HEK293T (cell line): ENCODE results near the gene CYGB.

Experiments used
- BHLHE40 ChIP-seq: fragments of 450-650 bp; IDR thresholded peaks from 2 replicates; pipeline ENCODE4 v1.6.1; 2016; ENCODE audit warnings: mild to moderate bottlenecking, moderate library complexity, borderline replicate concordance
- ELF4 ChIP-seq: fragments of 450-650 bp; IDR thresholded peaks from 2 replicates; pipeline ENCODE4 v1.6.1; 2017; ENCODE audit warnings: antibody characterized with exemption
- FOXA1 ChIP-seq: fragments of 450-650 bp; IDR thresholded peaks from 2 replicates; pipeline ENCODE4 v1.6.1; 2016; ENCODE audit warnings: mild to moderate bottlenecking
- FOXK2 ChIP-seq: fragments of 450-650 bp; IDR thresholded peaks from 2 replicates; pipeline ENCODE4 v1.6.1; 2016; ENCODE audit warnings: mild to moderate bottlenecking
- FOXM1 ChIP-seq: fragments of 450-650 bp; IDR thresholded peaks from 2 replicates; pipeline ENCODE4 v1.6.1; 2017; ENCODE audit warnings: mild to moderate bottlenecking, borderline replicate concordance
- HDGF ChIP-seq: fragments of 450-650 bp; IDR thresholded peaks from 2 replicates; pipeline ENCODE4 v1.6.1; 2017; ENCODE audit warnings: antibody characterized with exemption, borderline replicate concordance
- L3MBTL2 ChIP-seq: fragments of 450-650 bp; conservative IDR thresholded peaks from 2 replicates; pipeline ENCODE4 v1.6.1; 2016; ENCODE audit warnings: mild to moderate bottlenecking
- LEF1 ChIP-seq: fragments of 450-650 bp; IDR thresholded peaks from 2 replicates; pipeline ENCODE4 v1.6.1; 2017; ENCODE audit warnings: mild to moderate bottlenecking, borderline replicate concordance
- NFRKB ChIP-seq: fragments of 450-650 bp; IDR thresholded peaks from 2 replicates; pipeline ENCODE4 v1.6.1; 2016; ENCODE audit warnings: mild to moderate bottlenecking, moderate library complexity
- SP1 ChIP-seq: fragments of 450-650 bp; IDR thresholded peaks from 2 replicates; pipeline ENCODE4 v1.6.1; 2017
- SUZ12 ChIP-seq: fragments of 450-650 bp; IDR thresholded peaks from 2 replicates; pipeline ENCODE4 v1.6.1; 2016; ENCODE audit warnings: mild to moderate bottlenecking
- TARDBP ChIP-seq: fragments of 450-650 bp; IDR thresholded peaks from 2 replicates; pipeline ENCODE4 v1.6.1; 2016
- ZNF384 ChIP-seq: fragments of 450-650 bp; IDR thresholded peaks from 2 replicates; pipeline ENCODE4 v1.6.1; 2016

DNA sequence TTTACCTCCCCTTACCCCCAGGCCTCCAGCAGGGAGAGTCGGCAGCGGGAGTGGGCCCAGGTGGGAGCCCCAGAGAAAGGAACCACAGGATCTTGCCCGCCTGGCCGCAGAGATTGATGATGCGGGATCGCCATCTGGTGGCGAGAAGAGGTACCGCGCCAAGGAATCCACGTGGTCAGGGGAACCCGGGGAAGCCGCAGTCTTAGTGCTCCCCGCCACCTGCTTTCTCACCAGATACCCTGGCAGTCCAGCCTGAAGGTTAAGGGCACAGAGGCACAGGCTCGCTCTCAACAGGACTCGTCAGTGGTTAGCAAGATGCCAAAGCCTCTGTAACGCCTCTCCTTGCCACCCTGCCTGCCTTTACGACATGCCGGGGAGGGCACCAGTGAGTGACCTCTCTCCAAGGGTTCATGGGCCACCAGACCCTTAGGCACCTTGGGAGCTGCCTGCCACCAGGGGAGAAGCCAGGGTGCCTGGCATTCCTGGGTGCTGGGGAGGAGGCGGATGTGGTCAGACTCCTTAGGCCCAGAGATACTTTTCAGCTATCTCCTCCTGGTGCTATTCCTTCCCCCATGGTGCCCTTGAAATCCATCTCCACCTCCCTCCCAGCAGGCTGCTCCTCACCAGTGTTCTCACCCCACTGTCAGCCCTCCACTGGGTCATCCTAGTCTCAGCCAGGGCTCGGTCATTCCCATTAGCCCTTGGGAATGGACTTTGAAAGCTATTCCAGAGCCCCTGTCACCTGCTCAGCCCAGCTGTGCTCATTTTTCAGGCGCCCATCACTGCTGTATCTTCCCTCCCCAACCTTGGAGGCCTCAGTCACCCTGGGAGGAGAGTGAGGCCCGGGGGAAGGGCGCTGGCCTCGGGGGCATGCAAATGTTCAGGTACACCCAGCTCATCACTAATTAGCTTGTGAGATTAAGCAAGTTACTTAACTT is 30.8 kb downstream of the CYGB start:
- TF ChIP-seq BHLHE40 (no peak), TARDBP (no peak), L3MBTL2 (no peak), SP1 (no peak), ZNF384 (no peak), ELF4 (no peak), FOXA1 (no peak), NFRKB (no peak), SUZ12 (no peak), LEF1 (no peak), FOXM1 (no peak), HDGF (no peak; the same call in 1 of the 2 replicates), FOXK2 (no peak)
